HG02943 (cell line): ENCODE results near the gene SPPL2B.
"Not testable (repeated sequence)": the region's sequence is repeated elsewhere in the genome, so short reads cannot be mapped to it uniquely, and the experiment has no call there.

ENCODE experiments used
- ATAC-seq: cut with Tn5 transposase; IDR thresholded peaks from one replicate; pipeline ENCODE4 v1.9.1; 2021; ENCODE audit warnings: mild to moderate bottlenecking, low read depth, moderate library complexity; ENCODE audit not compliant: unreplicated experiment

SPPL2B gene, protein sequence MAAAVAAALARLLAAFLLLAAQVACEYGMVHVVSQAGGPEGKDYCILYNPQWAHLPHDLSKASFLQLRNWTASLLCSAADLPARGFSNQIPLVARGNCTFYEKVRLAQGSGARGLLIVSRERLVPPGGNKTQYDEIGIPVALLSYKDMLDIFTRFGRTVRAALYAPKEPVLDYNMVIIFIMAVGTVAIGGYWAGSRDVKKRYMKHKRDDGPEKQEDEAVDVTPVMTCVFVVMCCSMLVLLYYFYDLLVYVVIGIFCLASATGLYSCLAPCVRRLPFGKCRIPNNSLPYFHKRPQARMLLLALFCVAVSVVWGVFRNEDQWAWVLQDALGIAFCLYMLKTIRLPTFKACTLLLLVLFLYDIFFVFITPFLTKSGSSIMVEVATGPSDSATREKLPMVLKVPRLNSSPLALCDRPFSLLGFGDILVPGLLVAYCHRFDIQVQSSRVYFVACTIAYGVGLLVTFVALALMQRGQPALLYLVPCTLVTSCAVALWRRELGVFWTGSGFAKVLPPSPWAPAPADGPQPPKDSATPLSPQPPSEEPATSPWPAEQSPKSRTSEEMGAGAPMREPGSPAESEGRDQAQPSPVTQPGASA

GRCh38 chr19:2328401-2329148 lies at the start of gene SPPL2B, which contains the start of gene LSM7:
Gene SPPL2B, plus strand, starts transcription at chr19:2328684. Its CDS starts 26 bp downstream, at chr19:2328710.
Gene LSM7, minus strand, starts transcription at chr19:2328586. Its CDS starts 20 bp downstream, at chr19:2328566.
- ATAC-seq: peak; percentile 43

DNA sequence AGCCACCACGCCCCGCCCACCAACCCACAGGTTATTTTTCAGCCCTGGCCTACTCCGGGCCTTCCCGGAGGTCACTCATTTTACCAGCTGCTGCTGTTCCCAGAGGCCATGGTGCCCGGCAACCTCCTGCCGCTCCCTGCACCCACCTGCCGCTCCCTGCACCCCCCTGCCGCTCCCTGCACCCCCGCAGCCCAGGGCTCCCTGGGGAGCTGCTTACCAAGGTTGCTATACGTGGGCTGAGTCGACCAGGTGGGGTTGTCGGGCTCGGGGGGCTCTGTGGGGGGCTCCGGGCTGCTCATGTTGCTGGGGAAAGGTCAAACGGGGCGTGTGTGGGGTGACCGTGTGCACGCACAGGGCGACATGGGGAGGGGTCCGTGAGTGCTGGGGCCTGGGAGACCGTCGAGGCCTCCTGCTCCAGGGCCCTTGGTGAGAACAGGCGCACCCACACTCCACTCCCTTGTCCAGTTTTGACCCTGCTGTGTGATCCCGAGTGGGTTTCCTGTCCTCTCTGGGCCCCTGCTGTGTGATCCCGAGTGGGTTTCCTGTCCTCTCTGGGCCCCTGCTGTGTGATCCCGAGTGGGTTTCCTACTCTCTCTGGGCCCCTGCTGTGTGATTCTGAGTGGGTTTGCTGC lies 47.7 kb upstream of the SPPL2B start:
- ATAC-seq: no peak

- ATAC-seq: not testable (repeated sequence)
These were observed 47.0 kb upstream of the SPPL2B start for GRCh38 chr19:2281265-2282061.

DNA sequence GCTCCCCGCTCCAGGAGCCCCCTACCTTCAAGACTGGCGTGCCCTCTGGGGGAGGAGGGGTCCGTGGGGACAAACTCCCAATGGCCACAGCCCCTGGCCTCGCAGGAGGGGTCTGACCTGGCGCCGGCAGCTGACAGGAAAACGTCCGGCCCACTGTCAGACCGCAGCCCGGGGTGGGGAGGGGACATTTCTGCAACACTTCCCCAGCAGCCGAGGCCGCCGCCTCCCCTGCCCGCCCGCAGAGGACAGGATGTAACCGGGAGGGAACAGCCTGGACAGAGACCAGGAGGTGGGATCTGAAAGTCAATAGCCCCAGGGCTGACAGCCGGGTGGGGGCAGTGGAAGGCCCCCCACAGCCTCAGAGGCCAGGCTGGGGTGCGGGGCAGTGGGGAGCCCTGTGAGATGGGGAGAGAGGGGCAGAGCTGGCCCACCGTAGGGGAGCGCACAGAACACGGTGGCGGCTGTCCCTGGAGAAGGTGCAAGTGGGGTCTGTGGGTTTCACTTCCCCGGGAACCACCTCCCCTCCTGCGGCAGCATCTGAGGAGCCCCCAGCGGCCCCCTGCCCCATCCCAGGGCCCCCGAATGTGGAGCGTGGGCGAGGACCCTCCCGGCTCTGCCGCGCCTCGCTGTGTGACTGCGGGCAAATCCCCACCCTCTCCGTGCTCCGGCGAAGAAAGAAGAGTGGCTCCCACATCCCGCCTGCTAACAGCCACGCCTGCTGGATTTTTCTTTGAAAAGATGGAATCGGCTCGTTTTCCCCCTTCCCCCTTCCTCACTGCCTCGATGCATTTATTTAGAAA lies 46.2 kb upstream of the SPPL2B start, which contains the start of gene PEAK3:
Gene PEAK3 (minus strand): TSS at position 114 of the 800 bp plus-strand sequence. CDS start 1,244 bp downstream, outside the sequence.
- ATAC-seq: no peak

- no peak for ATAC-seq
These were observed 45.6 kb upstream of the SPPL2B start for GRCh38 chr19:2282862-2283237.

DNA sequence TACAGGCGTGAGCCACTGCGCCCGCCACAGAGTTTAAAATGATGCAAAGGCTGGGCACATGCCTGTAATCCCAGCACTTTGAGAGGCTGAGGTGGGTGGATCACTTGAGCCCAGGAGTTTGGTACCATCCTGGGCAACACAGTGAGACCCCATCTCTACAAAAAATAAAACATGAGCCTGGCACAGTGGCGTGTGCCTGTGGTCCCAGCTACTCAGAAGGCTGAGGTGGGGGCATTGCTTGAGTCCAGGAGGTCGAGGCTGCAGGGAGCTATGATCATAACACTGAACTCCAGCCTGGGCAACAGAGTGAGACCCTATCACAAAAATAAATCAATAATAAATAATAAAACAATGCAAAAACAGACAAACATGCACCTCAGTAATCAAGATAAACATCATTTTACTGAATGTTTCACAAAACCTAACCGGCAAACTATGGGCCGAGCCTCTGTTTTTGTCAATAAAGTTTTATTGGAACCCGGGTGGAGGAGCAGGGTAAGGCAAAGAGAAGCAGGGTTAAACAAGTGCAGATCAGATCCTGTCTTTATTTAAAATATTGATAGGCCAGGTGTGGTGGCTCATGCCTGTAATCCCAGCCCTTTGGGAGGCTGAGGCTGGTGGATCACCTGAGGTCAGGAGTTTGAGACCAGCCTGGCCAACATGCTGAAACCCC lies 44.5 kb upstream of the SPPL2B start:
- no peak for ATAC-seq

DNA sequence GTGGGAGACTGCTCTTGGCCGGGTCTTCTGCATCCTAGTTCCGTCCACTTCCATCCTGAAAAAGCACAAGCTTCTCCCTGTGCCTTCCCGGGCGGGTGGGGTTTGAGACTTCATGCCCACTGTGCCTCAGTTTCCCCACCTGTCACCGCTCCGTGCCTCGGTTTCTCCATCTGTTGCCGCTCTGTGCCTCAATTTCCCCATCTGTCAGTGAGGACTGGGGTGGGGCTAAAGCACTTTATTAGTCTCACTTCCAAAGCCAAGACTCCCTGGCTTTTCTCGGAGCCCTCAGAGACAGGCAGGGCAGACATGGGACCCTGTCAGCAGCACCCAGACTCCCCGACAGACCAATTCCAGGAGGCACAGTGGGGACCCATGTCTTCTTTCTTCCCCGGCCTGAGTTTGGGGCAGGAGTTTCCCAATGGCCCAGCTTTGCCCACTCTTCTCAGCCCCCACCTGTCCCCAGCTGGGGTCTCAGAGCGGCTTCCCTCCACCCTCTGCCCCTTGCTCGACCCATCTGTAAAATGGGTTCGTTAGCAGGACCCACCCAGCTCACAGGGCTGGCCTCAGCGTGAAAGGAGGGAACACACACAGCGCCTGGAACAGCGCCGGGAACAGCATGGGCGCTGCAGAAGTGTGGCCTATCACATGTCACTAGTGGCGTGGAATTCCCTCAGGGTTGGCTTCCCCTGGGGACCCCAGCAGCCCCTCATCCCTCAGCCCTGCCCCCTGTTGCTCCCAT lies 41.9 kb upstream of the SPPL2B start:
- ATAC-seq: no peak

- no peak for ATAC-seq
These were observed 40.7 kb upstream of the SPPL2B start for GRCh38 chr19:2287585-2288337.

DNA sequence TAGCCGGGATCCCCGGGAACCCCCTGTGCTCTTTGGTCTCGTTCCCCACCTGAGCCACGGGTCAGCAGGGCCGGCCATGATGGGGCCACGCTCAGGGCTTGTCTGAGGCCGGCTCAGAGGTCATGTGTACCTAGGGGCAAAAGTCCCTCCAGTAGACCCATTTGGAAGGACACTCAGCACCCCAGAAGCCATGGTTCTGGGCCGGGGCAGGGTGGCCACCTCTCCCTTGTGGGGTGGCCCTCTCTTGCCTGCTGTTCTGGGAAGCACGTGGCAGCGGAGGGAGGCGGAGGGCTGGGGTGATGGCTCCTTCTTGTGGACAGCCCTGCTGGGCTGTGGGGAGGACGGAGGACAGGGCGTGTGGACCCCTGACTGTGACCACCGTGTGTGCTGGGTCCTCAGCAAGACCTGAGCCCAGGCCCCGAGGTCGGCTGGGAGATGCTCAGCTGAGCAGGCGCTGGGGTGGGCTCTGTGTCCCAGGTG lies 40.1 kb upstream of the SPPL2B start:
- ATAC-seq: no peak

- ATAC-seq: no peak
These were observed 39.4 kb upstream of the SPPL2B start for GRCh38 chr19:2288818-2289713.

GRCh38 chr19:2289714-2290435 lies 38.6 kb upstream of the SPPL2B start:
- no peak for ATAC-seq

DNA sequence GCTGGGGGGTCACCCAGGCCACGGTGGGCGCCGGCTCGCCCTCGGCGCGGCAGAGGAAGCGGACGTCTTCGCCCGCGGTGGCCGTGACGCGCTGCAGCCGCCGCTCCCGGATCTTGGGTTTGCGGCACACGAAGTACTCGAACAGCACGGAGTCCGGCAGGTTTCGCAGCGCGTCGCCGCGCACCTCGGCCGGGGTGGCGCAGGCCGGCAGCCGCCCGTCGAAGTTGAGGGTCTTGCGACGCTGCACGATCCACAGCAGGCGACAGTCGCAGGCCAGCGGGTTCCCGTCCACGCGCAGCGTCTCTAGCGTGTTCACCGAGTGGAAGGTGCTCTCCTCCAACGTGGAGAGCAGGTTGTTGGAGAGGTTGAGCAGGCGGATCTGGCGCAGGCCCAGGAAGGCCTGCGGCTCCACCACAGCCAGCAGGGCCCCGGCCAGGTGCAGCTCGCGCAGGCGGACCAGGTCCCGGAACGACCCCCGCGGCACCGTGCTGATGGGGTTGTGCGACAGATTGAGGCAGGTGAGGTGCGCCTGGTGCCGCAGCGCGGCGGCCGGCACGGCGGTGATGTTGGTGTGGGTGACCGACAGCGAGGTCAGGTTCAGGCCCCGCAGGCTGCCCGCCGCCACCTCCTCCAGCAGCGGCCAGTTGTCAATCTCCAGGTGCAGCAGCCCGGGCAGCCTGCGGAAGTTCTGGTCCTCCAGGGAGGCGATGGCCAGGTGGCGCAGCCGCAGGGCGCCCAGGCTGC lies 37.9 kb upstream of the SPPL2B start:
- ATAC-seq: no peak

GRCh38 chr19:2291185-2291751 lies 37.2 kb upstream of the SPPL2B start:
- no peak for ATAC-seq

DNA sequence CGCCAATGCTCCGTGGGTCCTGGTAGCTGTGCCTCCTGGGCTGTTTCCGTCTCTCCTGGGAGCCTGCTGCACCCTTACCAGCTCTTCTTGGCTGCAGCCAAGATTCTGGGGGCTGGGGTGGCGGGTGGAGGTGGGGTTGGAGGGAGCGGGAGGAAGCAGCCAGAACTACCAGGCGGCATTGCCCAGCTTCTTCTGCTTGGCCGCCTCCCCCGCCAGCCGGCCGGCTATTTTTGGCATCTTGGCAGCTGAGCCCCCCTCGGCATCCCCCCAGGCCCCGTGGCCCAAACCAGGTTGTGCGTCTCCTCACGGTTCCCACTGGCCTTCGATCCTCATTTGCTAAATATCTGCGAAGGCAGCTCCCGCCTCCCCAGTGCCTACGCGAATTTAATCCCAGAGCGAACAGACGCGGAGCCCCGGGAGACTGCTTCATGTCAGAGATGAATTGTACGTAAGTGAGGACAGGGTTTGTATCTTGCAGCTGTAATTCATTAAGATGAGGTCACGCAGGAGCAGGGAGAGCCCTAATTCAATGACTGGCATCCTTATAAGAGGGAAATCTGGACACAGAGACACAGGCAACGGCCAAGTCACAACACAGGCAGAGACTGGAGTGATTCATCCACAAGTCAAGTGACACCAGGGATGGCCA lies 33.7 kb upstream of the SPPL2B start:
- no peak for ATAC-seq
